MCF 10A (cell line): ENCODE measurements around the gene NR3C2. TPM values are rescaled to one million over a fixed set of nuclear protein-coding genes. Genes with fewer than 3 reads are reported as not detected.
A peak's percentile ranks its signal among the peaks of the same experiment; 100 is the strongest.

Experiments
- BruUV-seq: library from RNA; stranded (reverse); fragments of 400-500 nt; replicated peaks from 2 replicates; lab custom pipeline; 2021; lab: Mats Ljungman, UMichigan
- CTCF ChIA-PET: fragments of 300-600 bp; sonication (Branson Sonifier 250); formaldehyde crosslinking; extraction: SDS; loops from one replicate; lab custom pipeline; 2021; ENCODE audit warnings: antibody characterized with exemption, inconsistent platforms; lab: Yijun Ruan, JAX
- POLR2A ChIA-PET: fragments of 300-600, 350-650 bp; sonication (Branson Sonifier 250); formaldehyde crosslinking; extraction: SDS; loops from one replicate; lab custom pipeline; 2020; ENCODE audit warnings: antibody characterized with exemption, inconsistent platforms; lab: Yijun Ruan, JAX
- DNase-seq: peaks from one replicate; pipeline ENCODE4 v3.0.0-alpha.2; 2018; ENCODE audit not compliant: unreplicated experiment
- H3K27ac Mint-ChIP-seq: one replicate; pipeline ENCODE4 v1.8.0; 2022; ENCODE audit warnings: mild to moderate bottlenecking, low read depth, mixed read lengths; ENCODE audit not compliant: unreplicated experiment
- H3K27me3 Mint-ChIP-seq: one replicate; pipeline ENCODE4 v1.8.0; 2022; ENCODE audit warnings: mixed read lengths; ENCODE audit not compliant: insufficient read depth, unreplicated experiment
- H3K36me3 Mint-ChIP-seq: one replicate; pipeline ENCODE4 v1.8.0; 2022; ENCODE audit warnings: mild to moderate bottlenecking, moderate library complexity, mixed read lengths; ENCODE audit not compliant: insufficient read depth, unreplicated experiment
- H3K4me1 Mint-ChIP-seq: one replicate; pipeline ENCODE4 v1.8.0; 2022; ENCODE audit warnings: mixed read lengths; ENCODE audit not compliant: insufficient read depth, unreplicated experiment
- H3K4me3 Mint-ChIP-seq: one replicate; pipeline ENCODE4 v1.8.0; 2022; ENCODE audit warnings: mild to moderate bottlenecking, moderate library complexity, mixed read lengths; ENCODE audit not compliant: unreplicated experiment
- H3K9me3 Mint-ChIP-seq: one replicate; pipeline ENCODE4 v1.8.0; 2022; ENCODE audit warnings: mixed read lengths; ENCODE audit not compliant: unreplicated experiment
- intact Hi-C: fragments of 100-400 bp; cut with micrococcal nuclease; formaldehyde crosslinking; loops from 2 replicates; pipeline ENCODE4 v1.14.1; 2022
- total RNA-seq: library from RNA; stranded (reverse); gene quantifications from 2 replicates; pipeline ENCODE4 v1.2.3, GENCODE V29; 2022
- TF ChIP-seq, protein P1 (sequence below): fragments of 200-600 bp; IDR thresholded peaks from one replicate; pipeline ENCODE4 v1.8.0; 2022; ENCODE audit warnings: antibody characterized with exemption, mild to moderate bottlenecking; ENCODE audit not compliant: unreplicated experiment

NR3C2 gene
- total RNA-seq, 1 experiment from 2014 or later: 0.21 TPM

DNA sequence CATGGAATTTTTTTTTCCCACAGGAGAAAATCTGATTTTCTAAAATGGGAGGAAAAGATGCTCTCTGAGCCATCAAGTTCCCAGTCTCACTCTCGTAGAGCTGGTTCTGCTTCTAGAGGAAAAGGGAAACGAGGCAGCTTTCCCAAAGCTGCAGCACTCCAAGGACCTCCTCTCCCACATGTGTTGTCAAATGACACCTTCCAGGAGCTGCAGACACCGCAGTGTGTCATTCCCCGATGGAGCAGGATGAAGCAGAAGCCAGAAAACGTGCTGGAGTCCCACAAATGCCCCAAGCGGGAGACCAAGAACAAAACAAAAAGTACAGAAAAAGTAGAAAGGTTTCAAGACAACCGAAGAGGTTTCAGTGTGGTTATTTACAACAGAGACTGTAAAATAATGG, 362.3 kb downstream of the NR3C2 start:
- Mint-ChIP-seq H3K4me1 (no peaks in the 10 kb centered on the region), H3K27me3 (no peaks in the 10 kb centered on the region), H3K36me3 (peaks cover 60% of the 10 kb centered on the region), H3K4me3 (no peak overlapping the region), H3K9me3 (peaks cover 24% of the 10 kb centered on the region), H3K27ac (peak overlapping the region; percentile 13)
- POLR2A ChIA-PET: interaction anchor here (0.6 kb wide), 1 partner anchor 531 kb away, joined by 7 read pairs; no protein-coding TSS in a partner anchor
- CTCF ChIA-PET: no interaction called here
- TF ChIP-seq, protein P1, sequence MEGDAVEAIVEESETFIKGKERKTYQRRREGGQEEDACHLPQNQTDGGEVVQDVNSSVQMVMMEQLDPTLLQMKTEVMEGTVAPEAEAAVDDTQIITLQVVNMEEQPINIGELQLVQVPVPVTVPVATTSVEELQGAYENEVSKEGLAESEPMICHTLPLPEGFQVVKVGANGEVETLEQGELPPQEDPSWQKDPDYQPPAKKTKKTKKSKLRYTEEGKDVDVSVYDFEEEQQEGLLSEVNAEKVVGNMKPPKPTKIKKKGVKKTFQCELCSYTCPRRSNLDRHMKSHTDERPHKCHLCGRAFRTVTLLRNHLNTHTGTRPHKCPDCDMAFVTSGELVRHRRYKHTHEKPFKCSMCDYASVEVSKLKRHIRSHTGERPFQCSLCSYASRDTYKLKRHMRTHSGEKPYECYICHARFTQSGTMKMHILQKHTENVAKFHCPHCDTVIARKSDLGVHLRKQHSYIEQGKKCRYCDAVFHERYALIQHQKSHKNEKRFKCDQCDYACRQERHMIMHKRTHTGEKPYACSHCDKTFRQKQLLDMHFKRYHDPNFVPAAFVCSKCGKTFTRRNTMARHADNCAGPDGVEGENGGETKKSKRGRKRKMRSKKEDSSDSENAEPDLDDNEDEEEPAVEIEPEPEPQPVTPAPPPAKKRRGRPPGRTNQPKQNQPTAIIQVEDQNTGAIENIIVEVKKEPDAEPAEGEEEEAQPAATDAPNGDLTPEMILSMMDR: no peak
- no TSS peak for BruUV-seq
- no peak for DNase-seq
- intact Hi-C loops: no loop called here

DNA sequence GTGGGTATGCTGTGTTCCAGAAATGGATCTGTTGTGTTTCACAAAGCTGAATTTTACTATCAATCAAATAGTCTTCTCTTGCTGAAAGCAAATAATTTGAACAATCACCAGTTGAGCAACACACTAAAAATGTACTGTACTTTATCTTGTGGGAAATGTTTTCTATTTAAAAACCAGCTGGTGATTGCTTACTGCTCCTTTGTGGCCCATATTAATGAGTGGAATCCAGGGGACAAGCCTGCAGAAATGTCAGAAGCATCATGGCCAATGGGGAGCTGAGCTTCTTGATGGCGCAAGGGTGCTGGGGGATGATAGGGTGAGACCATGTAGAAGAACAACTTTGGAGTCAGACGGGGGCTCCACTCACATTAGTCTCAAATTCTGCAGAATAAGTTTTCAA, 364.2 kb downstream of the NR3C2 start:
- TF ChIP-seq, protein P1: no peak
- Mint-ChIP-seq H3K27me3 (no peaks in the 10 kb centered on the region), H3K4me1 (no peaks in the 10 kb centered on the region), H3K36me3 (peaks cover 65% of the 10 kb centered on the region), H3K27ac (no peak overlapping the region), H3K9me3 (peaks cover 24% of the 10 kb centered on the region), H3K4me3 (no peak overlapping the region)
- no TSS peak for BruUV-seq
- intact Hi-C loops: no loop called here
- ChIA-PET CTCF (no interaction called here), POLR2A (interaction anchor here (1.1 kb wide), 1 partner anchor 21 kb away, joined by 3 read pairs; no protein-coding TSS in a partner anchor)
- DNase-seq: no peak

DNA sequence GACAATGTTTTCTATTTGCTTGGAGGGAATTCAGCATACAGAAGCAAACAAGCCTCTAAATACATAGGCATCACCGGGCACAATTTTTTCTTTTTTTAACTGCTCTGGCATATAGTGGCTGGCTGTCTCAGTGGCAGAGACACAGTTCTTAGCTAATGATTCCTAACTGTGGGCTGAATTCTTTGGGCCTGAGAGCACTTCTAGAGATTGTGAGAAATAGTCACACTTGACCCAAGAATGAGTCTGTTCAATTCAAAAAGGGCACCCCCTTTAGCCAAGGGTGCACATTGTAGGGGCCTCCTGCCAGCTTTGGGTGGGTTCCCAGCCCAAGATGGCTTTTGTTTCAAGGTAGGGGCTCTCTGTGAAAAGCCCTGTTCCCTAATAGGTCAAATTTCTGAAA, 364.6 kb downstream of the NR3C2 start:
- H3K36me3 Mint-ChIP-seq: peaks cover 69% of the 10 kb centered on the region
- TF ChIP-seq, protein P1: no peak
- ChIA-PET CTCF (interaction anchor here (1.0 kb wide), 1 partner anchor 11 kb away, joined by 3 read pairs; no protein-coding TSS in a partner anchor), POLR2A (interaction anchor here (1.1 kb wide), 1 partner anchor 21 kb away, joined by 3 read pairs; no protein-coding TSS in a partner anchor)
- no peak for DNase-seq
- peaks cover 24% of the 10 kb centered on the region for H3K9me3 Mint-ChIP-seq
- BruUV-seq: no TSS peak
- intact Hi-C loops: no loop called here
- H3K4me3 Mint-ChIP-seq: no peak overlapping the region
- H3K27me3 Mint-ChIP-seq: no peaks in the 10 kb centered on the region
- no peak overlapping the region for H3K27ac Mint-ChIP-seq
- no peaks in the 10 kb centered on the region for H3K4me1 Mint-ChIP-seq

DNA sequence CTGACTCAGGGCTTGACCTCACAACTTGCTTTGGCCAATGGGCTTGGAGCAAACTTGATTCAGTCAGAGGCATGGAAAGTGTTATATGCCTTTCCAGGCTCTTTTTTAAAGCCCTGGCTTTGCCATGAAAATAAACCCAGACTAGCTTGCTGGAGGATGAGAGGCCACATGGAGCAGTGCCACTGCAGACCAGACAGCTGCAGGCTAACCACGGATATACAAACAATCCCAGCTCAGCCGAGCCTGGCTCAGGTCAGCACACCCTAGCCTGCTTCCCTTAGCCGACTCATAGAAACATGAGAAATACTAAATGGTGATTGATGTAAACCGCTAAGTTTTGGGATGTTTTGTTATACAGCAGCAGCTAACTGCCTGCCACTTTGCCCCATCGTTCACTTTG, 365.2 kb downstream of the NR3C2 start:
- ChIA-PET POLR2A (no interaction called here), CTCF (interaction anchor here (0.6 to 1.0 kb wide), 2 partner anchors 12 to 954 kb away, joined by 3 to 4 read pairs; no protein-coding TSS in a partner anchor)
- Mint-ChIP-seq H3K27ac (no peak overlapping the region), H3K4me1 (no peaks in the 10 kb centered on the region), H3K9me3 (peaks cover 24% of the 10 kb centered on the region), H3K27me3 (no peaks in the 10 kb centered on the region), H3K4me3 (no peak overlapping the region), H3K36me3 (peaks cover 65% of the 10 kb centered on the region)
- BruUV-seq: no TSS peak
- intact Hi-C loops: no loop called here
- no peak for DNase-seq
- TF ChIP-seq, protein P1: no peak
